RWPE2 (cell line): ENCODE results near the gene USP51.
"Not testable (repeated sequence)": the region's sequence is repeated elsewhere in the genome, so short reads cannot be mapped to it uniquely, and the experiment has no call there.

ENCODE experiments used
- ATAC-seq: fragments of 200-7000 bp; cut with Tn5 transposase; 3 replicates; pipeline ENCODE4 v1.9.1; 2021; ENCODE audit warnings: low read depth
- DNase-seq: peaks from one replicate; pipeline ENCODE4 v3.0.0-alpha.2; 2020; ENCODE audit warnings: low spot score
- H3K27ac ChIP-seq: fragments of 450-650 bp; 2 replicates; pipeline ENCODE4 v1.5.1; 2017; ENCODE audit warnings: mild to moderate bottlenecking; ENCODE audit not compliant: poor library complexity, severe bottlenecking
- H3K27me3 ChIP-seq: fragments of 250-450 bp; sonication (Bioruptor Pico); 2 replicates; pipeline ENCODE4 v1.5.1; 2021; ENCODE audit warnings: mild to moderate bottlenecking, moderate library complexity; ENCODE audit not compliant: insufficient read depth, poor library complexity, severe bottlenecking
- H3K36me3 ChIP-seq: fragments of 250-450 bp; sonication (Bioruptor Pico); 2 replicates; pipeline ENCODE4 v1.5.1; 2020; ENCODE audit warnings: low read depth, mild to moderate bottlenecking, moderate library complexity
- H3K4me1 ChIP-seq: fragments of 250-450 bp; sonication (Bioruptor Pico); 2 replicates; pipeline ENCODE4 v1.5.1; 2021; ENCODE audit warnings: mild to moderate bottlenecking, moderate library complexity; ENCODE audit not compliant: insufficient read depth, poor library complexity, severe bottlenecking
- H3K4me3 ChIP-seq: fragments of 250-450 bp; sonication (Bioruptor Pico); 2 replicates; pipeline ENCODE4 v1.5.1; 2021; ENCODE audit warnings: mild to moderate bottlenecking, moderate library complexity; ENCODE audit not compliant: severe bottlenecking
- H3K9me3 ChIP-seq: fragments of 250-450 bp; sonication (Bioruptor Pico); 2 replicates; pipeline ENCODE4 v1.5.1; 2021; ENCODE audit warnings: mild to moderate bottlenecking, moderate library complexity; ENCODE audit not compliant: severe bottlenecking
- TF ChIP-seq, protein P1 (sequence below): fragments of 450-650 bp; IDR thresholded peaks from one replicate; pipeline ENCODE4 v1.5.1; 2017; ENCODE audit warnings: mild to moderate bottlenecking, moderate library complexity; ENCODE audit not compliant: poor library complexity, severe bottlenecking

The USP51 gene

DNA sequence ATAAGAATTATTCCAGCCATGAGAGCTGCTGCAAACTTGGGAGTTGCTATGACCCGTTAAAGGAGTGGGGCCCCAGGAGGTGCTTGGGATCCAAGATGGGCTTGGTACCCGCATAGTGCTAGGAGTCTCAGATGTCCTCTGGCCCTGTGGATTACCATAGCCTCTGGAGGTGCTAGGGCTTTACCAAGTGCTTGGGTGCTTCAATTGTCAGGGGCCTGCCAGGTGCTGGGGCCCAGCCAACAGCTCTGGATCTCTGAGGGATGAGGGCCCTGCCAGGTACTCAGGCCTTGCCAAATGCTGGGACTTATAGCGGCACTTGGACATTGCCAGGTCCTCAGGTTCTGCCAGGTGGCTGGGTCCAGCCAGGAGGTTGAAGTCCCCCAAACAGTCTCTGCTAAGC lies 32.0 kb upstream of the USP51 start:
- ATAC-seq (no peak), DNase-seq (no peak)
- no peaks in the 10 kb centered on the region for H3K36me3 ChIP-seq
- no peaks in the 10 kb centered on the region for H3K9me3 ChIP-seq
- TF ChIP-seq, protein P1, sequence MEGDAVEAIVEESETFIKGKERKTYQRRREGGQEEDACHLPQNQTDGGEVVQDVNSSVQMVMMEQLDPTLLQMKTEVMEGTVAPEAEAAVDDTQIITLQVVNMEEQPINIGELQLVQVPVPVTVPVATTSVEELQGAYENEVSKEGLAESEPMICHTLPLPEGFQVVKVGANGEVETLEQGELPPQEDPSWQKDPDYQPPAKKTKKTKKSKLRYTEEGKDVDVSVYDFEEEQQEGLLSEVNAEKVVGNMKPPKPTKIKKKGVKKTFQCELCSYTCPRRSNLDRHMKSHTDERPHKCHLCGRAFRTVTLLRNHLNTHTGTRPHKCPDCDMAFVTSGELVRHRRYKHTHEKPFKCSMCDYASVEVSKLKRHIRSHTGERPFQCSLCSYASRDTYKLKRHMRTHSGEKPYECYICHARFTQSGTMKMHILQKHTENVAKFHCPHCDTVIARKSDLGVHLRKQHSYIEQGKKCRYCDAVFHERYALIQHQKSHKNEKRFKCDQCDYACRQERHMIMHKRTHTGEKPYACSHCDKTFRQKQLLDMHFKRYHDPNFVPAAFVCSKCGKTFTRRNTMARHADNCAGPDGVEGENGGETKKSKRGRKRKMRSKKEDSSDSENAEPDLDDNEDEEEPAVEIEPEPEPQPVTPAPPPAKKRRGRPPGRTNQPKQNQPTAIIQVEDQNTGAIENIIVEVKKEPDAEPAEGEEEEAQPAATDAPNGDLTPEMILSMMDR = no peak
- H3K4me1 ChIP-seq = no peaks in the 10 kb centered on the region
- H3K4me3 ChIP-seq = no peak overlapping the region
- H3K27me3 ChIP-seq = no peaks in the 10 kb centered on the region
- H3K27ac ChIP-seq = no peak overlapping the region

DNA sequence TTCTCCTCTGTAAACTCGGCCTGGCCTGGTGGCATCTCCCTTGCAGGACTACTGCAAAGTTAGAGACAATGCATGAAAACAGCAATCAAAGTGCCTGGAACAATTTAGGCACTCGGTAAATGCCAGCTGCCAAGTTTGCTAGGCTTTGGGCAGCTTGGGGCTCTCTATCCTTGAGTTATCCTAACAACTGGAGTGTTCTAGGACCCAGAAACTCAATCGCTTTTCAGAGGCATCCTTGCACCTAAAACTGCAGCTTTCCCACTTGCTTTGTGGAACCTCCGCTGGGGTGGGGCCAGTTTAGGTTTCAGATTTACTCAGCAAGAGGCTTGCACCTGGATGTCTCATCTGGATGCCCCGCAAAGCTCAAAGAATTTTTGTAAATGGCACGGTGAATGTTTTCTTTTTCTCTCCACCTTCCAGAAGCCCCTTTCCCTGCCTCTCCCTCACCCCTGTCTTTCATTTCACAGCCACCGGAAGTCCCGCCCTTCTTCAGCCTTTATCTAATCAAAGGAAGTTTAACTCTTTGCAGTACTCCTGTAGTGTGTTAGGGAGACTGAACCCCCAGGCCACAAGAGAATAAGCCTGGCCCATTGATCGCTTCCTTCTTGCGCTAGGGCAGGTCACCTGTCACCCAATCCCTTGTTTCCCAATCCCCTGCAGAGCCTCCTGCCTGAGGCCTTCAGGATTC lies 27.3 kb upstream of the USP51 start:
- not testable (repeated sequence) for H3K4me3 ChIP-seq, H3K36me3 ChIP-seq, H3K4me1 ChIP-seq, DNase-seq, H3K27me3 ChIP-seq, ATAC-seq, H3K27ac ChIP-seq, H3K9me3 ChIP-seq

GRCh38 chrX:55513045-55513737 lies 23.5 kb upstream of the USP51 start:
- not testable (repeated sequence) for H3K27ac ChIP-seq, H3K4me1 ChIP-seq, H3K9me3 ChIP-seq, H3K4me3 ChIP-seq, ATAC-seq, H3K27me3 ChIP-seq, H3K36me3 ChIP-seq, DNase-seq

- not testable (repeated sequence) for H3K4me3 ChIP-seq, H3K27ac ChIP-seq, H3K9me3 ChIP-seq, H3K4me1 ChIP-seq, DNase-seq, H3K36me3 ChIP-seq, ATAC-seq, H3K27me3 ChIP-seq
These were observed 18.9 kb upstream of the USP51 start for GRCh38 chrX:55508410-55509152.

DNA sequence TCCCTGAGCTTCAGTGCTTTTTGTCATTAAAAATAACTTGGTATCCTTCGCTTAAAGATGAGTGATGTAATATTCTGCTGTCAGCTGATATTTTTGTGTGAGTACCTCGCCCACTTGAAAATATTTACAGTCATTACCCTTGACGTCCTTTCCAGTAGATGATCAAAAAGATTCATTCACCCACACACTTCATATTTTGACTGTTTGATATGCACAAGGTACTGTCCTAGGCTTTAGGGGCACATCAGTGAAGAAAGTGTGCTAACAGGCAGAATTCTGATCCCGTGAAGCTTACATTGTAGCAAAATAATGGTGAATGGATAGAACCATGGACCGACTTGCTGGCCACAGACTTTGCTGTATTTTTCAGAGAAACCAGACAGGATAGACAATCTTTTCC lies 18.1 kb upstream of the USP51 start:
- not testable (repeated sequence) for ATAC-seq, H3K27ac ChIP-seq

GRCh38 chrX:55507010-55507409 lies 17.4 kb upstream of the USP51 start:
- not testable (repeated sequence) for H3K9me3 ChIP-seq, ATAC-seq, H3K4me1 ChIP-seq, H3K36me3 ChIP-seq, H3K4me3 ChIP-seq, H3K27me3 ChIP-seq, DNase-seq, H3K27ac ChIP-seq

More for the DNA sequence above, 18.1 kb upstream of the USP51 start:
- H3K9me3 ChIP-seq, H3K27me3 ChIP-seq, H3K36me3 ChIP-seq, DNase-seq, H3K4me1 ChIP-seq, H3K4me3 ChIP-seq: not testable (repeated sequence)

DNA sequence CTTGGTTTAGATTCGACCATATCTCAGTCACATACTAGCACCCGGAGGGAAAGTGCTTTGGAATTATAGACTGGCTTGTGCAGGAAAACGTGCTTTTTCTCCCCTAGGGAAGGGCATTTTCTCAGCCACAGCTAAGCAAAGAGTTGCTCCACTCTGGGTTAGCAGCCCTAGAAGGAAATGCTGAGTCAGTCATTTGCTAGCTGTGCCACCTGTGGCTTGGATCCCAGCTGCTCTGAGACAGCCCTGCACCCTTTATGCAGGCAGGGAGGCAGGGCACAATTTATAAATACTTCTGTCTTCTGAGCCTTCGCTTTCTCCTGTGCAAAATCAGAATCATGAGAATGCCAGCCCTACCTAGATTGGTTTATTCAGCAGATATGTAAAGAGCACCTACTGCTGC lies 1.3 kb upstream of the USP51 start:
- Histone ChIP-seq H3K27ac (no peak overlapping the region), H3K36me3 (no peaks in the 10 kb centered on the region), H3K9me3 (no peaks in the 10 kb centered on the region), H3K27me3 (no peaks in the 10 kb centered on the region), H3K4me1 (no peaks in the 10 kb centered on the region), H3K4me3 (no peak overlapping the region)
- DNase-seq = no peak
- TF ChIP-seq, protein P1 = no peak
- no peak for ATAC-seq
